GM12873 (cell line): ENCODE measurements around the gene LMO3.

ENCODE experiments used
- TF ChIP-seq, protein P1 (sequence below): IDR thresholded peaks from 2 replicates; pipeline ENCODE4 v1.5.1; 2012; ENCODE audit warnings: low read depth, mild to moderate bottlenecking, moderate library complexity, low read length, control low read depth; ENCODE audit not compliant: insufficient read depth; ENCODE audit errors: missing control alignments

Gene LMO3

GRCh38 chr12:16599081-16599480, 6.9 kb downstream of the LMO3 start:
- TF ChIP-seq, protein P1, sequence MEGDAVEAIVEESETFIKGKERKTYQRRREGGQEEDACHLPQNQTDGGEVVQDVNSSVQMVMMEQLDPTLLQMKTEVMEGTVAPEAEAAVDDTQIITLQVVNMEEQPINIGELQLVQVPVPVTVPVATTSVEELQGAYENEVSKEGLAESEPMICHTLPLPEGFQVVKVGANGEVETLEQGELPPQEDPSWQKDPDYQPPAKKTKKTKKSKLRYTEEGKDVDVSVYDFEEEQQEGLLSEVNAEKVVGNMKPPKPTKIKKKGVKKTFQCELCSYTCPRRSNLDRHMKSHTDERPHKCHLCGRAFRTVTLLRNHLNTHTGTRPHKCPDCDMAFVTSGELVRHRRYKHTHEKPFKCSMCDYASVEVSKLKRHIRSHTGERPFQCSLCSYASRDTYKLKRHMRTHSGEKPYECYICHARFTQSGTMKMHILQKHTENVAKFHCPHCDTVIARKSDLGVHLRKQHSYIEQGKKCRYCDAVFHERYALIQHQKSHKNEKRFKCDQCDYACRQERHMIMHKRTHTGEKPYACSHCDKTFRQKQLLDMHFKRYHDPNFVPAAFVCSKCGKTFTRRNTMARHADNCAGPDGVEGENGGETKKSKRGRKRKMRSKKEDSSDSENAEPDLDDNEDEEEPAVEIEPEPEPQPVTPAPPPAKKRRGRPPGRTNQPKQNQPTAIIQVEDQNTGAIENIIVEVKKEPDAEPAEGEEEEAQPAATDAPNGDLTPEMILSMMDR: no peak

GRCh38 chr12:16594797-16595196, 11.2 kb downstream of the LMO3 start:
- TF ChIP-seq, protein P1: no peak

DNA sequence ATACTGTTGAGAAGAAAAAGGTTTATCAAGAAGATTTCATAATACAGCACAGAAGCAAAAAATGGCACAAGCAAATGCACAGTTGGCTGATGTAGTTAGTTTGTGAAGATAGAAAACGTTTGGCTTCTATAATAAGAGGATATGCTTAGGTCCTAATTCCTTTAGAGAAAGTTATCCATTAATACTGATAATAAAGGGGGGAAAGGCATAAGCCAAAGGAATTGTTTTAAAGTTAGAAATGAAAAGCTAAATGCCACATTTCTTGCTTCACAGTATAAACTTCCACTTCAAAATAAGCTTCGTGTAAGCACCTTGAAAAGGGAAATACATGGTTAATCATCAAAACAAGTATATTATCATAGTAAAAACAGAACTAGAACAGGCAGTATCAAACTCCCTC, 12.4 kb downstream of the LMO3 start:
- TF ChIP-seq, protein P1: no peak

DNA sequence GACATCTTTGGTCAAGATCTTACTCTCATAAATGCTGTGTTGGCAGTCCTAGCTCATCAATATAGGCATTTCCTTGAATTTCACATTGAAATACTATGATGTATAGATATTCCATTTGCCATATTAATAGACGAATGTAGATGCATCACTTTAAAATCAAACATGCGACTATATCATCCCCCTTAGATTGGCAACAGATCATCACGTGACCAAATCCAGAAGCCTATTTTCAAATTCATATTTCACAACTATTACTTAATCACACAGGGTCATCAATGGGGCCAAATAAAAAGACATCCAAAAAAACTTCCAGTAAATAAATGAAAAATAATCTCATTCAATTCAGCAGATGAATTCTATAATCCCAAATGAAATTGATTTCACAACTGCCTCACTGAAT, 15.3 kb downstream of the LMO3 start:
- TF ChIP-seq, protein P1: no peak

GRCh38 chr12:16588812-16589211, 17.1 kb downstream of the LMO3 start:
- TF ChIP-seq, protein P1: no peak

DNA sequence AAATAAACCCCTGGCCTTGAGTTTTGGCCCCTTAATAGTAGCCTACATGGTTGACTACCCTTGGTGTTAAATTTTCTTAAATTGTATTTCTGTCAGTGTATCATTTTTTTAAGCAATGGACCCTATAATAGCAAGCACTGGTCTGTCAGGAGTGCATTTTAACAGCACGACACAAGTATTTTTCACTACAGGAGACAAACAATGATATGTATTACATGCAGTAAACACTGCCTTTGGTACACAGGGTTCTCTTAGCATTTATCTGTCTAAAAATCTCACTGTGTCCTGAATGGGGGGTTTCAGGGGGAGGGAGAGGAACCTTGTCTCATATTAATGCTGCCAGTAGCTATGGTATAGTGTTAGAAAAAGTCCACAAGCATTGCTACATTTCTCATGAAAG, 18.4 kb downstream of the LMO3 start:
- TF ChIP-seq, protein P1: no peak

GRCh38 chr12:16587110-16587453, 18.9 kb downstream of the LMO3 start:
- TF ChIP-seq, protein P1: no peak
